GM23248 (cell line): ENCODE measurements around the gene PPP3R1. TPM values are rescaled to one million over a fixed set of nuclear protein-coding genes. Genes with fewer than 3 reads are reported as not detected.
A peak's percentile ranks its signal among the peaks of the same experiment; 100 is the strongest.

Experiments used
- DNase-seq: peaks from one replicate; pipeline ENCODE4 v3.0.0-alpha.2; 2015
- H2AFZ ChIP-seq: fragments of 200-600 bp; sonication (generic); 2 replicates; pipeline ENCODE4 v1.6.1; 2016; ENCODE audit warnings: antibody characterized with exemption
- H3F3A ChIP-seq: fragments of 200-600 bp; sonication (generic); 2 replicates; pipeline ENCODE4 v1.6.1; 2016; ENCODE audit warnings: mild to moderate bottlenecking, antibody characterized with exemption, mixed run types; ENCODE audit not compliant: insufficient read depth
- H3K27ac ChIP-seq: fragments of 200-600 bp; sonication (generic); 2 replicates; pipeline ENCODE4 v1.5.1; 2016; ENCODE audit warnings: mild to moderate bottlenecking
- H3K27me3 ChIP-seq: fragments of 200-600 bp; sonication (generic); replicated peaks from 2 replicates; pipeline ENCODE4 v1.6.1; 2016; ENCODE audit warnings: mild to moderate bottlenecking; ENCODE audit not compliant: insufficient read depth
- H3K36me3 ChIP-seq: fragments of 200-600 bp; sonication (generic); 2 replicates; pipeline ENCODE4 v1.6.1; 2016; ENCODE audit warnings: low read depth, mild to moderate bottlenecking
- H3K4me1 ChIP-seq: fragments of 200-600 bp; sonication (generic); 2 replicates; pipeline ENCODE4 v1.6.1; 2016; ENCODE audit warnings: mild to moderate bottlenecking; ENCODE audit not compliant: insufficient read depth
- H3K4me2 ChIP-seq: fragments of 200-600 bp; sonication (generic); one replicate; pipeline ENCODE4 v1.6.1; 2016; ENCODE audit warnings: mild to moderate bottlenecking; ENCODE audit not compliant: unreplicated experiment
- H3K4me3 ChIP-seq: fragments of 200-600 bp; sonication (generic); 2 replicates; pipeline ENCODE4 v1.5.1; 2016; ENCODE audit warnings: mild to moderate bottlenecking
- H3K79me2 ChIP-seq: fragments of 200-600 bp; sonication (generic); 2 replicates; pipeline ENCODE4 v1.6.1; 2016; ENCODE audit warnings: mild to moderate bottlenecking; ENCODE audit not compliant: insufficient read depth
- H3K9ac ChIP-seq: fragments of 200-600 bp; sonication (generic); 2 replicates; pipeline ENCODE4 v1.6.1; 2016; ENCODE audit warnings: mild to moderate bottlenecking
- H3K9me2 ChIP-seq: fragments of 200-600 bp; sonication (generic); 2 replicates; pipeline ENCODE4 v1.6.1; 2016; ENCODE audit warnings: mixed run types, mild to moderate bottlenecking, moderate library complexity; ENCODE audit not compliant: insufficient read depth
- H3K9me3 ChIP-seq: fragments of 200-600 bp; sonication (generic); one replicate; pipeline ENCODE4 v1.6.1; 2017; ENCODE audit warnings: low read depth
- H4K20me1 ChIP-seq: fragments of 200-600 bp; sonication (generic); 2 replicates; pipeline ENCODE4 v1.6.0; 2016; ENCODE audit not compliant: insufficient read depth
- EZH2 ChIP-seq: fragments of 200-600 bp; sonication (generic); IDR thresholded peaks from 2 replicates; pipeline ENCODE4 v1.6.1; 2018; ENCODE audit warnings: antibody characterized with exemption, mild to moderate bottlenecking; ENCODE audit not compliant: insufficient read depth, poor library complexity, severe bottlenecking
- EZH2phosphoT487 ChIP-seq: fragments of 200-600 bp; sonication (generic); IDR thresholded peaks from 2 replicates; pipeline ENCODE4 v1.6.1; 2018; ENCODE audit warnings: antibody characterized with exemption, moderate library complexity, mild to moderate bottlenecking, low read depth; ENCODE audit not compliant: insufficient read depth
- WGBS, 2 experiments: methylation state at CpG; one replicate each; pipeline ENCODE4 v1.1.6; 2015 to 2017; ENCODE audit warnings: low lambda C conversion rate in 2 of 2, low coverage in 1 of 2; ENCODE audit errors: missing lambda C conversion rate in 2 of 2; 5-methylcytosine and 5-hydroxymethylcytosine counted together
- in situ Hi-C: fragments of 300-500 bp; cut with MboI; formaldehyde crosslinking; loops from 2 replicates; pipeline ENCODE4 v1.15.0; 2020
- polyA plus RNA-seq: library from polyadenylated mRNA; unstranded; fragments of >200 nt; fragmentation: Nextera tagmentation; extraction: Ambion mirVana; gene quantifications from 2 replicates; pipeline ENCODE4 v1.2.1, GENCODE V29; 2016
- total RNA-seq: library from RNA; depleted of rRNA; stranded (reverse); fragments of >200 nt; shearing (Covaris generic); gene quantifications from 2 replicates; pipeline ENCODE4 v1.2.3, GENCODE V29; 2014

The PPP3R1 gene
- total and polyA plus RNA-seq, 2 experiments from 2014 or later, result 3.8 to 17.7 TPM

- in situ Hi-C loops, result no loop called here
- WGBS, 2 experiments, result 60 to 67% methylated on average over 4 of the region's 4 CpGs
- Histone ChIP-seq H3K79me2 (peaks cover 97% of the 10 kb centered on the region), H3K27ac (no peak overlapping the region), H3K4me1 (peaks cover 39% of the 10 kb centered on the region), H3K4me3 (no peak overlapping the region), H3K27me3 (no peaks in the 10 kb centered on the region), H4K20me1 (0 out of 2 replicates have a peak, but pooled peaks cover 3% of the 10 kb centered on the region), H3K9me2 (no peaks in the 10 kb centered on the region), H3K9ac (no peak overlapping the region), H3F3A (peaks cover 26% of the 10 kb centered on the region; the same call in 1 of the 2 replicates), H2AFZ (no peak overlapping the region), H3K9me3 (no peaks in the 10 kb centered on the region), H3K36me3 (no peaks in the 10 kb centered on the region), H3K4me2 (no peak overlapping the region)
- TF ChIP-seq EZH2, result no peak
- TF ChIP-seq EZH2phosphoT487, result no peak
- DNase-seq, result peak; percentile 68
Measured at GRCh38 chr2:68196120-68196716, 56.1 kb downstream of the PPP3R1 start.

- DNase-seq, result no peak
- Histone ChIP-seq H3K9ac (no peak overlapping the region), H3K36me3 (no peaks in the 10 kb centered on the region), H3K4me1 (peaks cover 50% of the 10 kb centered on the region), H4K20me1 (0 out of 2 replicates have a peak, but pooled peaks cover 3% of the 10 kb centered on the region), H3K9me3 (no peaks in the 10 kb centered on the region), H3K27me3 (no peaks in the 10 kb centered on the region), H3K79me2 (peaks cover 97% of the 10 kb centered on the region), H3K9me2 (no peaks in the 10 kb centered on the region), H3K27ac (peak overlapping the region; percentile 2; the same call in 1 of the 2 replicates), H3F3A (peaks cover 27% of the 10 kb centered on the region; the same call in 1 of the 2 replicates), H3K4me2 (no peak overlapping the region), H2AFZ (no peak overlapping the region), H3K4me3 (no peak overlapping the region)
- TF ChIP-seq EZH2, result no peak
- no peak for TF ChIP-seq EZH2phosphoT487
- in situ Hi-C loops, result no loop called here
Measured at GRCh38 chr2:68195096-68195495, 57.2 kb downstream of the PPP3R1 start.

- no peak for TF ChIP-seq EZH2phosphoT487
- TF ChIP-seq EZH2, result no peak
- Histone ChIP-seq H3K9ac (peak overlapping the region; percentile 54), H4K20me1 (no peaks in the 10 kb centered on the region), H3K4me1 (peaks cover 50% of the 10 kb centered on the region), H3K4me3 (peak overlapping the region; percentile 60), H3K27ac (peak overlapping the region; percentile 77), H3K9me2 (no peaks in the 10 kb centered on the region), H3K79me2 (peaks cover 96% of the 10 kb centered on the region), H3K27me3 (no peaks in the 10 kb centered on the region), H2AFZ (no peak overlapping the region), H3K36me3 (no peaks in the 10 kb centered on the region), H3F3A (peaks cover 26% of the 10 kb centered on the region; the same call in 1 of the 2 replicates), H3K9me3 (no peaks in the 10 kb centered on the region), H3K4me2 (peak overlapping the region; percentile 84)
- 27 to 30% methylated on average over 4 of the region's 4 CpGs for WGBS, 2 experiments
- peak; percentile 79 for DNase-seq
- in situ Hi-C loops, result no loop called here
Measured at GRCh38 chr2:68193787-68194372, 58.5 kb downstream of the PPP3R1 start.

- 30 to 39% methylated on average over 3 of the region's 3 CpGs for WGBS, 2 experiments
- no peak overlapping the region for H2AFZ ChIP-seq
- H3K9me3 ChIP-seq, result no peaks in the 10 kb centered on the region
- no peaks in the 10 kb centered on the region for H3K9me2 ChIP-seq
- H3K79me2 ChIP-seq, result peaks cover 98% of the 10 kb centered on the region
- peak overlapping the region; percentile 77 for H3K27ac ChIP-seq
- H3K36me3 ChIP-seq, result no peaks in the 10 kb centered on the region
- H3K27me3 ChIP-seq, result no peaks in the 10 kb centered on the region
- TF ChIP-seq EZH2 (no peak), EZH2phosphoT487 (no peak)
- in situ Hi-C loops, result no loop called here
- H3K4me3 ChIP-seq, result peak overlapping the region; percentile 60
- H3K4me2 ChIP-seq, result peak overlapping the region; percentile 84
- peaks cover 50% of the 10 kb centered on the region for H3K4me1 ChIP-seq
- H3K9ac ChIP-seq, result peak overlapping the region; percentile 54
- peaks cover 21% of the 10 kb centered on the region; the same call in 1 of the 2 replicates for H3F3A ChIP-seq
- peak; percentile 44 for DNase-seq
- no peaks in the 10 kb centered on the region for H4K20me1 ChIP-seq
Measured at GRCh38 chr2:68193144-68193543, 59.2 kb downstream of the PPP3R1 start.
